ENCODE data around the gene QRFP. TPM values are rescaled to one million over a fixed set of nuclear protein-coding genes. Genes with fewer than 3 reads are reported as not detected.
A peak's percentile ranks its signal among the peaks of the same experiment; 100 is the strongest.

Gene QRFP
- total and polyA plus RNA-seq, 5 experiments from 2014 or later: not detected

DNA sequence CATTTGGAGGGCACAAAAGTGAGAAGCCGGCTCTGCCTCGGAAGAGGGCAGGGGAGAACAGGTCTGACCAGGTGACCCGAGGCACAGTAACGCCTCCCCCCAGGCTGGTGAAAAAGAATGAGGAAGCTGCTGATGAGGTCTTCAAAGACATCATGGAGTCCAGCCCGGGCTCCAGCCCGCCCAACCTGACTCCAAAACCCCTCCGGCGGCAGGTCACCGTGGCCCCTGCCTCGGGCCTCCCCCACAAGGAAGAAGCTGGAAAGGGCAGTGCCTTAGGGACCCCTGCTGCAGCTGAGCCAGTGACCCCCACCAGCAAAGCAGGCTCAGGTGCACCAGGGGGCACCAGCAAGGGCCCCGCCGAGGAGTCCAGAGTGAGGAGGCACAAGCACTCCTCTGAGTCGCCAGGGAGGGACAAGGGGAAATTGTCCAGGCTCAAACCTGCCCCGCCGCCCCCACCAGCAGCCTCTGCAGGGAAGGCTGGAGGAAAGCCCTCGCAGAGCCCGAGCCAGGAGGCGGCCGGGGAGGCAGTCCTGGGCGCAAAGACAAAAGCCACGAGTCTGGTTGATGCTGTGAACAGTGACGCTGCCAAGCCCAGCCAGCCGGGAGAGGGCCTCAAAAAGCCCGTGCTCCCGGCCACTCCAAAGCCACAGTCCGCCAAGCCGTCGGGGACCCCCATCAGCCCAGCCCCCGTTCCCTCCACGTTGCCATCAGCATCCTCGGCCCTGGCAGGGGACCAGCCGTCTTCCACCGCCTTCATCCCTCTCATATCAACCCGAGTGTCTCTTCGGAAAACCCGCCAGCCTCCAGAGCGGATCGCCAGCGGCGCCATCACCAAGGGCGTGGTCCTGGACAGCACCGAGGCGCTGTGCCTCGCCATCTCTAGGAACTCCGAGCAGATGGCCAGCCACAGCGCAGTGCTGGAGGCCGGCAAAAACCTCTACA lies 11.8 kb downstream of the QRFP start:
- H3K36me3 Mint-ChIP-seq: peaks cover 0 to 75% (median 5%) of the 10 kb centered on the region in 3 donors
- POLR2A ChIA-PET: no interaction called here
- DNase-seq (no peak), ATAC-seq (no peak)
- H3K4me3 Mint-ChIP-seq: no peak overlapping the region
- peak overlapping the region in 1 of 10 donors; percentile 15 for H3K27ac Mint-ChIP-seq
- no peaks in the 10 kb centered on the region for H3K4me1 Mint-ChIP-seq
- no peaks in the 10 kb centered on the region for H3K27me3 Mint-ChIP-seq
- H3K9me3 Mint-ChIP-seq: no peaks in the 10 kb centered on the region

DNA sequence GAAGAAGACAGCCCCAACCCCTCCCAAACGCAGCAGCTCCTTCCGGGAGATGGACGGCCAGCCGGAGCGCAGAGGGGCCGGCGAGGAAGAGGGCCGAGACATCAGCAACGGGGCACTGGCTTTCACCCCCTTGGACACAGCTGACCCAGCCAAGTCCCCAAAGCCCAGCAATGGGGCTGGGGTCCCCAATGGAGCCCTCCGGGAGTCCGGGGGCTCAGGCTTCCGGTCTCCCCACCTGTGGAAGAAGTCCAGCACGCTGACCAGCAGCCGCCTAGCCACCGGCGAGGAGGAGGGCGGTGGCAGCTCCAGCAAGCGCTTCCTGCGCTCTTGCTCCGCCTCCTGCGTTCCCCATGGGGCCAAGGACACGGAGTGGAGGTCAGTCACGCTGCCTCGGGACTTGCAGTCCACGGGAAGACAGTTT lies 12.5 kb downstream of the QRFP start:
- Mint-ChIP-seq H3K4me1 (no peaks in the 10 kb centered on the region), H3K27ac (no peak overlapping the region), H3K27me3 (no peaks in the 10 kb centered on the region), H3K36me3 (peaks cover 0 to 77% (median 9%) of the 10 kb centered on the region in 3 donors), H3K4me3 (no peak overlapping the region), H3K9me3 (no peaks in the 10 kb centered on the region)
- DNase-seq (no peak), ATAC-seq (no peak)
- POLR2A ChIA-PET: no interaction called here

DNA sequence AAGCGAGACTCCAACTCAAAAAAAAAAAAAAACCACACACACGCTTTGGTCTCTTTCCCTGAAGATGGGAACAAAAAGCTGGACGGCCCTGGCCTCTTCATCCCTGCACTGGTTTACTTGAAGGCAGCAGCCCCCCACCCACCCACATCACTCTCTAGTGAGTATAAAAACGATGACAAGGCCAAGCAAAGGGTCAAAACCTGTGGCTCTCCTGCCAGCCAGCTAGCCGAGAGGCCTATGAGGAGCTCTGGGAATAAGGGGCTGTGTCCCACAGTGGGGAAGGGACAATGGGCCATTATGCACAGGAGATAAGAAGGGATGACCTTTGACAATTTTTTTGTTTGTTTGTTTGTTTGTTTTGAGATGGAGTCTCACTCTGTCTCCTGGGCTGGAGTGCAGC lies 13.1 kb downstream of the QRFP start:
- peaks cover 0 to 78% (median 10%) of the 10 kb centered on the region in 3 donors for H3K36me3 Mint-ChIP-seq
- no peaks in the 10 kb centered on the region for H3K9me3 Mint-ChIP-seq
- no peak overlapping the region for H3K27ac Mint-ChIP-seq
- POLR2A ChIA-PET: no interaction called here
- no peak overlapping the region for H3K4me3 Mint-ChIP-seq
- no peaks in the 10 kb centered on the region for H3K27me3 Mint-ChIP-seq
- ATAC-seq (no peak), DNase-seq (no peak)
- no peaks in the 10 kb centered on the region for H3K4me1 Mint-ChIP-seq

DNA sequence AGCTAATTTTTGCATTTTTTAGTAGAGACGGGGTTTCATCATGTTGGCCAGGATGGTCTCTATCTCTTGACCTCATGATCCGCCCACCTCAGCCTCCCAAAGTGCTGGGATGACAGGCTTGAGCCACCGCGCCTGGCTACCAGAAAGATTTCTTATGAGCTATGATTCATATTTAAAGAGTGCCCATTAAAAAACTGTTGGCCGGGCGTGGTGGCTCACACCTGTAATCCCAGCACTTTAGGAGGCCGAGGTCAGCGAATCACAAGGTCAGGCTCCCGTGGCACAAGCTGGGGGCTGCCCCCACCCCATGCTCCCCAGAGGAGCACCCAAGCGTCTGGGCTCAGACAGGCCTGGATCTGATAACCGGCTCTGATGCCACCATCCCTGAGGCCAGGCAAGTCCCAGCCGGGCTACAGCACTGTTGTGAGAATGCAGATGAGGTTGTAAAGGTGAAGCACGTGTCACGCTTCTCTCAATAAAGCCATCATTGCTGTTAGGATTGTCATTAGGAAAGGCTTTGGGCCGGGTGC lies 13.9 kb downstream of the QRFP start:
- no peak for DNase-seq
- no peak overlapping the region for H3K4me3 Mint-ChIP-seq
- H3K27ac Mint-ChIP-seq: no peak overlapping the region
- peaks cover 0 to 78% (median 14%) of the 10 kb centered on the region in 3 donors for H3K36me3 Mint-ChIP-seq
- H3K9me3 Mint-ChIP-seq: no peaks in the 10 kb centered on the region
- ATAC-seq: no peak
- POLR2A ChIA-PET: no interaction called here
- H3K27me3 Mint-ChIP-seq: no peaks in the 10 kb centered on the region
- no peaks in the 10 kb centered on the region for H3K4me1 Mint-ChIP-seq

DNA sequence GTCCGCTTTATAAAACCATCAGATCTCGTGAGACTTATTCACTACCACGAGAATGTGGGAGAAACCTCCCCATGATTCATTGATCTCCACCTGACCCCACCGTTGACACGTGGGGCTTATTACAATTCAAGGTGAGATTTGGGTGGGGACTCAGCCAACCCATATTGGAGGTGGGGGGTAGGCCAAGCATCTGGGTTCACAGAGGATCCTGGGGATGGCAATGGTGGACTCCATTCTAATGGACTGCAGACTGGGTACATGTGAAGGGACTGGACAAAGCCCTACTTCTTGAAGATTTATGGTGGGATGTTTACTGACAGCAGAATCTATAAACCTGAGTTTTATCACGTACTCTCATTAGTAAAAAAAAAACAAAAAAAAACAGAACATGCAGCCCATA lies 15.1 kb downstream of the QRFP start:
- Mint-ChIP-seq H3K27ac (no peak overlapping the region), H3K4me3 (no peak overlapping the region), H3K4me1 (no peaks in the 10 kb centered on the region), H3K36me3 (peaks cover 0 to 77% (median 15%) of the 10 kb centered on the region in 3 donors), H3K9me3 (no peaks in the 10 kb centered on the region), H3K27me3 (no peaks in the 10 kb centered on the region)
- no peak for ATAC-seq
- POLR2A ChIA-PET: no interaction called here
- DNase-seq: no peak

DNA sequence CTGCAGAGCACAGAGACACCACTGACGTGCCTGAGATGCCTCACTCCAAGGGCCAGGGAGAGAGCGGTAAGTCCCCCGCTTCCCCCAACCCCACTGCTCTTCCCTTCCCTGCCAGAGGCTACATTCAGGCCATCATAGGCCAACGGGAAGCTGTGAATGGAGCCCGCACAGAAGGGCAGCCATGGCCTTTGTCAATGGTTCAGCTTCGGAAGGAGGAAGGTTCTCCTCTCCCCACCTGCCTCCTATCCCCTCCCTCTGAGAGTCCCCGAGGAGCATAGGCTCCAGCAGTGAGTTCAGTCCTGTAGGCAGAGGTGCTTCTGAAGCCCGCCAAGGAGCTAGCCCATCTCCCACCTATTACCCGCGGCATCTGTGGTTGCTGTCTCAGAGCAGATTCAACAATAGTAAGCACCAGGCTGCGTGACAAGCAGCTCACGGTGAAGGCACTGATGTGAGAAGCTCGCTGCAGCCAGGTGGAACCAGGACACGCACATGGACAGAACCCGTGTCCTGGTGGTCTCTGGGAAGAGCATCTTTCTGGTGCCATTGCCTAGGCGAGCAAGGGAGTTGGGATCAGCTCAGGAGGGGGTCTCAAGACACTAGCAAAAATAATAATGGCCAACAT lies 15.9 kb downstream of the QRFP start:
- H3K27ac Mint-ChIP-seq: no peak overlapping the region
- no peaks in the 10 kb centered on the region for H3K27me3 Mint-ChIP-seq
- no peak overlapping the region for H3K4me3 Mint-ChIP-seq
- H3K36me3 Mint-ChIP-seq: peaks cover 0 to 75% (median 15%) of the 10 kb centered on the region in 3 donors
- DNase-seq (no peak), ATAC-seq (no peak)
- POLR2A ChIA-PET: no interaction called here
- H3K9me3 Mint-ChIP-seq: no peaks in the 10 kb centered on the region
- H3K4me1 Mint-ChIP-seq: no peaks in the 10 kb centered on the region

DNA sequence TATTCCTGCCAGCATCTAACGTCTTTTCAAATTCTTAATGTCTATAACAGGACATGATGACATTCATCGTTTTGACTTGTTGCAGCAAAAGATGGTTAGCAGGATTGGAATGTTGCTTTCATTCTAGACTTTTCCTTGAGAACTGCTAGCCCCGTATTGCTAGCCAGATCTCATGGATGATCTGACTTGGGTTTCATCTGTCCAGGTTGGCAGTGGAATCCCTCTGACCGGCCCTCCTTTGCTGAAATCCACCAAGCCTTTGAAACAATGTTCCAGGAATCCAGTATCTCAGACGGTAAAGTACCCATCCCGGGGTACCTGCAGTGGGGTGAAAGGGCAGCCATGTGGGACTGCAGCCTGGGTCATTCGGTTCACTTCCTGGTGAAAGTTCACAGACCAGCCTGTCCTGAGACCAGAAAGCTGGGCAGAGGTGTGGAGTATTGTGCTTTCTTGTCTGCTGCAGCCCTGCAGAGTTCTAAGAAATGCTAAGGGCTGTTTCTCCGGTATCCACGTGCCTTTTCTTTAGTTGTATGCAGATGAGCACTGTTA lies 16.7 kb downstream of the QRFP start:
- POLR2A ChIA-PET: no interaction called here
- Mint-ChIP-seq H3K4me3 (no peak overlapping the region), H3K27me3 (no peaks in the 10 kb centered on the region), H3K27ac (no peak overlapping the region), H3K9me3 (no peaks in the 10 kb centered on the region), H3K4me1 (no peaks in the 10 kb centered on the region), H3K36me3 (peaks cover 0 to 78% (median 15%) of the 10 kb centered on the region in 3 donors)
- ATAC-seq (no peak), DNase-seq (no peak)

DNA sequence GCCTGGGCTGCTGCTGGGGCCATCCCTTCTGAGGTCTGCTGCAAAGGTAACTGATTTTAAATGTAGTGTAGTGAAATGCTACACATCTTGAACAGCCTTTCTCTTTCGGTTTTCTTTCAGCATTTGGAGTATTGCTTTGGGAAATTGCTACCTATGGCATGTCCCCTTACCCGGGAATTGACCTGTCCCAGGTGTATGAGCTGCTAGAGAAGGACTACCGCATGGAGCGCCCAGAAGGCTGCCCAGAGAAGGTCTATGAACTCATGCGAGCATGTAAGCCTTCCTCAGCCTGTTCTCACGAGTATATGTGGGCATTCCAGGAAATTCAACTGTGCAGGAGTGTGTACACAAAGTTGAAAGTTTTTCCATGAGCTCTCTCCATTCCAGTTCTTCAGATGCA lies 18.3 kb downstream of the QRFP start:
- no peak for ATAC-seq
- POLR2A ChIA-PET: interaction anchor here (0.6 kb wide), 1 partner anchor 44 kb away, joined by 3 read pairs; no protein-coding TSS in a partner anchor
- peaks cover 0 to 83% (median 24%) of the 10 kb centered on the region in 3 donors for H3K36me3 Mint-ChIP-seq
- H3K27me3 Mint-ChIP-seq: no peaks in the 10 kb centered on the region
- no peaks in the 10 kb centered on the region for H3K9me3 Mint-ChIP-seq
- DNase-seq: no peak
- H3K4me3 Mint-ChIP-seq: no peak overlapping the region
- H3K4me1 Mint-ChIP-seq: no peaks in the 10 kb centered on the region
- H3K27ac Mint-ChIP-seq: no peak overlapping the region

DNA sequence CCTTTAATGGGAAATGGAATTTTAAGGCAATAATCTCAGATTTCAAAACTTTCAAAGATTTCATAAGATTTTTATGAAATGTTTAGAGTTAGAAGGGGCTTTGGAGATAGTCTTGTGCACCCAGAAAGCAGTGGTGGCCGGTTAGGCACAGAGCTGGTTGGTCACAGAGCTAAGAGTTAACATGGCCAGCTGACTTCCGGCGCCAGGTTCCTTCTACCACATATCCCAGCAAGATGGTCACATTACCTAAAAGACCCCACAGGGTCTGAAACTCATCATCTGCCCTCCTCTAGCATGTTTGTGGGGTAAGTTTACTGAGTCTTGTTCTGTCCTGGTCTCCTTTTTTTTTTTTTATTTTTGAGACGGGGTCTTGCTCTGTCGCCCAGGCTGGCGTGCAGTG lies 19.3 kb downstream of the QRFP start:
- no peak overlapping the region for H3K27ac Mint-ChIP-seq
- no peaks in the 10 kb centered on the region for H3K4me1 Mint-ChIP-seq
- POLR2A ChIA-PET: no interaction called here
- ATAC-seq (no peak), DNase-seq (no peak)
- peaks cover 0 to 93% (median 24%) of the 10 kb centered on the region in 3 donors for H3K36me3 Mint-ChIP-seq
- H3K27me3 Mint-ChIP-seq: no peaks in the 10 kb centered on the region
- H3K4me3 Mint-ChIP-seq: no peak overlapping the region
- H3K9me3 Mint-ChIP-seq: no peaks in the 10 kb centered on the region

DNA sequence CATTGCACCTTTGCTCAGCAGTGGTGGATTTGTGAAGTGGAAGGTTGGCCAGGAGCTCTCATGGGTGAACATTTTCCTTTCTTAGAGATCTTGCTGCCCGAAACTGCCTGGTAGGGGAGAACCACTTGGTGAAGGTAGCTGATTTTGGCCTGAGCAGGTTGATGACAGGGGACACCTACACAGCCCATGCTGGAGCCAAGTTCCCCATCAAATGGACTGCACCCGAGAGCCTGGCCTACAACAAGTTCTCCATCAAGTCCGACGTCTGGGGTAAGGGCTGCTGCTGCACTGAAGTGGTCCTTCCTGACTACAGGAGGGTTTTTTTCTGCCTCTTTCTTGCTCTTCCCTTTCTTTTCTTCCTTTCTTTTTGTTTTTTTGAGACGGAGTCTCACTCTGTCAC lies 21.8 kb downstream of the QRFP start:
- POLR2A ChIA-PET: no interaction called here
- ATAC-seq (no peak), DNase-seq (no peak)
- no peaks in the 10 kb centered on the region for H3K9me3 Mint-ChIP-seq
- no peaks in the 10 kb centered on the region for H3K27me3 Mint-ChIP-seq
- H3K4me1 Mint-ChIP-seq: no peaks in the 10 kb centered on the region
- peaks cover 0 to 88% (median 23%) of the 10 kb centered on the region in 3 donors for H3K36me3 Mint-ChIP-seq
- no peak overlapping the region for H3K4me3 Mint-ChIP-seq
- H3K27ac Mint-ChIP-seq: no peak overlapping the region

DNA sequence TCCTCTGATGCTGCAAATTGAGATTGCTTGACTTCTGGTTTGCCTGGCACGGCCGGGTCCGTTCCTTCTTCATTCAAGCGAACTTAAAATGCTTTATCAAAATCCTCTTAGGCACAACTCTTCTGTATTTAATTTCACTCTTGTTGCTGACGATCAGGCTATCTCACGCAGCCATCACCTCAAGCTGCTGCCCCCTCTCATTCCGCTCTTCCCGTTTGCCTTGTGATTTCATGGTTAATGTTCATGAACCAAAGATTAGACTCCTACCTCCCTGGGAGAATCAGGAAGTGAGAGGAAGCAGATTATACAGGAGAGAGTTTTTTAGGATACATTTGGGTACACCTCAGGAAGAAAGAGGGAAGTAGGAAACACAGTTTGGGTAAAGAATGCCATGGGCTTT lies 22.6 kb downstream of the QRFP start:
- Mint-ChIP-seq H3K9me3 (no peaks in the 10 kb centered on the region), H3K4me1 (no peaks in the 10 kb centered on the region), H3K4me3 (no peak overlapping the region), H3K27me3 (no peaks in the 10 kb centered on the region), H3K36me3 (peaks cover 0 to 83% (median 20%) of the 10 kb centered on the region in 3 donors), H3K27ac (no peak overlapping the region)
- no peak for DNase-seq
- ATAC-seq: no peak
- POLR2A ChIA-PET: no interaction called here

DNA sequence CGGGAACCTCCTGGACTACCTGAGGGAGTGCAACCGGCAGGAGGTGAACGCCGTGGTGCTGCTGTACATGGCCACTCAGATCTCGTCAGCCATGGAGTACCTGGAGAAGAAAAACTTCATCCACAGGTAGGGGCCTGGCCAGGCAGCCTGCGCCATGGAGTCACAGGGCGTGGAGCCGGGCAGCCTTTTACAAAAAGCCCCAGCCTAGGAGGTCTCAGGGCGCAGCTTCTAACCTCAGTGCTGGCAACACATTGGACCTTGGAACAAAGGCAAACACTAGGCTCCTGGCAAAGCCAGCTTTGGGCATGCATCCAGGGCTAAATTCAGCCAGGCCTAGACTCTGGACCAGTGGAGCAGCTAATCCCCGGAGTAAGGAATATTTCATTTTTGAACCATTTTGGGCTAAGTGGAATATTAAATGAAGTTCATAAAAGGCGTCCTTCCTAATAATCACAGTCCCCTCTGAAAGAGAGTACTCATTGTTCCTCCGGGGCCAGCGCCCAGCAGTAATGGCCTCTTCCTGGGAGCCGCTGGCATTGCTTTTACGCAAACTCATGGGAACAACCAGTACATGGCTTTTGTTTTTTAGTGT lies 23.6 kb downstream of the QRFP start:
- no peak for DNase-seq
- Mint-ChIP-seq H3K36me3 (peaks cover 0 to 73% (median 12%) of the 10 kb centered on the region in 3 donors), H3K9me3 (no peaks in the 10 kb centered on the region), H3K4me3 (no peak overlapping the region), H3K27ac (peak overlapping the region in 1 of 10 donors; percentile 27), H3K27me3 (no peaks in the 10 kb centered on the region), H3K4me1 (no peaks in the 10 kb centered on the region)
- ATAC-seq: no peak
- POLR2A ChIA-PET: no interaction called here

DNA sequence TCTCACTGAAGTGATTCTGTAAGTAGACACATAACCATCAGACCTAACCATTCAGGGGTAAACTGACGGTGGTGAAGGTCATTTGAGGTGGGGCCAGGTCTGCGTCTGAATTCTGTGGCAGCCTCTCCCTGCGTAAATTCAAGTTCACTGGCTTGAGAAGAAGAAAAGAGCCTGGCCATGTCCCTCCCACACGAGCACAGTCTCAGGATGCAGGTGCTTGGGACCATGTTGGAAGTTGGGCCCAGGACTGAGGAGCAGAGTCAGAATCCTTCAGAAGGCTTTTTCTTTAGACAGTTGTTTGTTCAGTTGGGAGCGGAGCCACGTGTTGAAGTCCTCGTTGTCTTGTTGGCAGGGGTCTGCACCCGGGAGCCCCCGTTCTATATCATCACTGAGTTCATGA lies 24.1 kb downstream of the QRFP start:
- ATAC-seq (no peak), DNase-seq (no peak)
- Mint-ChIP-seq H3K36me3 (peaks cover 0 to 68% (median 12%) of the 10 kb centered on the region in 3 donors), H3K4me1 (no peaks in the 10 kb centered on the region), H3K27ac (no peak overlapping the region), H3K27me3 (no peaks in the 10 kb centered on the region), H3K9me3 (no peaks in the 10 kb centered on the region), H3K4me3 (no peak overlapping the region)
- POLR2A ChIA-PET: no interaction called here

Measured in naive thymus-derived CD8-positive, alpha-beta T cell (primary cell).